Measurements from ENCODE around the gene IL16. TPM values are rescaled to one million over a fixed set of nuclear protein-coding genes. Genes with fewer than 3 reads are reported as not detected.

Gene IL16
- total RNA-seq, 1 experiment from 2014 or later, result 1.8 TPM

DNA sequence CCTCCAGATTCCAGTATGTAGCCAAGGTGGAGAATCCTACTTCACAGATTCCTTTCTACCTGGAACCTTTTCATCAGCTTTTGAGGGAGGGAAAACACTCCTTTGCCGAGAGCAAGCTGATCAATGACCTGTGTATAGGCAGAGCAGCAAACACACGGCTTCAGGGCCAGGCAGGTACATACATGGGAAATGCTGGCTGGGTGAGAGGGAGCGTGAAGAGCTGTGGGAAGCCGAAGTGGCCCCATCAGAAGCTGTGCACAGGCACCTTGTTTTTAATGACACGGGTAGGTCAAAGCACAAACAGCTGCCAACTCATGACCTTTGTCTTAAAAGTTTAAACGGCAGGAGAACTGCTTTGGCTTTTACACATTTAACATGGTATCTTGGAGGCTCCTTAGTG is 101.9 kb downstream of the IL16 start:
- TF ChIP-seq EZH2 (IDR thresholded peaks at IDR 0.05; ENCODE audit: borderline replicate concordance, low read depth, low read length, poor library complexity, severe bottlenecking), result no peak
- TF ChIP-seq, protein P1, sequence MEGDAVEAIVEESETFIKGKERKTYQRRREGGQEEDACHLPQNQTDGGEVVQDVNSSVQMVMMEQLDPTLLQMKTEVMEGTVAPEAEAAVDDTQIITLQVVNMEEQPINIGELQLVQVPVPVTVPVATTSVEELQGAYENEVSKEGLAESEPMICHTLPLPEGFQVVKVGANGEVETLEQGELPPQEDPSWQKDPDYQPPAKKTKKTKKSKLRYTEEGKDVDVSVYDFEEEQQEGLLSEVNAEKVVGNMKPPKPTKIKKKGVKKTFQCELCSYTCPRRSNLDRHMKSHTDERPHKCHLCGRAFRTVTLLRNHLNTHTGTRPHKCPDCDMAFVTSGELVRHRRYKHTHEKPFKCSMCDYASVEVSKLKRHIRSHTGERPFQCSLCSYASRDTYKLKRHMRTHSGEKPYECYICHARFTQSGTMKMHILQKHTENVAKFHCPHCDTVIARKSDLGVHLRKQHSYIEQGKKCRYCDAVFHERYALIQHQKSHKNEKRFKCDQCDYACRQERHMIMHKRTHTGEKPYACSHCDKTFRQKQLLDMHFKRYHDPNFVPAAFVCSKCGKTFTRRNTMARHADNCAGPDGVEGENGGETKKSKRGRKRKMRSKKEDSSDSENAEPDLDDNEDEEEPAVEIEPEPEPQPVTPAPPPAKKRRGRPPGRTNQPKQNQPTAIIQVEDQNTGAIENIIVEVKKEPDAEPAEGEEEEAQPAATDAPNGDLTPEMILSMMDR (conservative IDR thresholded peaks at IDR 0.05; ENCODE audit: low read depth, low read length), result no peak
- intact Hi-C loops (cut with micrococcal nuclease; ENCODE audit: unreplicated experiment), result no loop called here
- DNase-seq (ENCODE audit: low spot score), result no peak
- no peaks in the 10 kb centered on the region for H3K27me3 ChIP-seq (replicated peaks; ENCODE audit: insufficient read depth, low read depth, low read length, poor library complexity)
- no peak overlapping the region for H3K4me3 ChIP-seq (ENCODE audit: low read depth, low read length, poor library complexity, severe bottlenecking)
- H3K9me3 ChIP-seq (ENCODE audit: low read depth, low read length, poor library complexity, severe bottlenecking), result no peaks in the 10 kb centered on the region
- BruUV-seq (replicated peaks), result no TSS peak
- ChIA-PET POLR2A (ENCODE audit: low non-redundant PET) (no interaction called here), CTCF (no interaction called here)
- H3K36me3 ChIP-seq (ENCODE audit: insufficient read depth, low read length, poor library complexity, severe bottlenecking), result no peaks in the 10 kb centered on the region
- no peak overlapping the region for H3K27ac ChIP-seq (ENCODE audit: low read depth, low read length, poor library complexity, severe bottlenecking)
- H3K4me1 ChIP-seq (ENCODE audit: insufficient read depth, low read length, poor library complexity, severe bottlenecking), result peaks cover 17% of the 10 kb centered on the region

DNA sequence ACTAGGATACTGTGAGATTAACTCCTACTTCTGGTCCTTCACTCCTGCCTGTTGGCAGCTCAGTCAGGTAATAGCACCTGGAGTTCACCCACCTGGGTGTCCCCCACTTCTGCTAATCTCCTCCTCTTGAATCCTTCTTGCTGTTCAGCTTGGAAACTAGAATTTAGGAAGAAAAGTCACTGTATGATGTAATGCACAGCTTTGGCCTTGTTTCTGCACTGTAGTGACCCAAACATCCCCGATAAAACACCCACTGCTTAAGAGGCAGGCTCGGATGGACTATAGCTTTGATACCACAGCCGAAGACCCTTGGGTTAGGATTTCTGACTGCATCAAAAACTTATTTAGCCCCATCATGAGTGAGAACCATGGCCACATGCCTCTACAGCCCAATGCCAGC is 102.5 kb downstream of the IL16 start:
- H3K9me3 ChIP-seq (ENCODE audit: low read depth, low read length, poor library complexity, severe bottlenecking), result no peaks in the 10 kb centered on the region
- POLR2A ChIA-PET (ENCODE audit: low non-redundant PET), result no interaction called here
- H3K36me3 ChIP-seq (ENCODE audit: insufficient read depth, low read length, poor library complexity, severe bottlenecking), result no peaks in the 10 kb centered on the region
- H3K27me3 ChIP-seq (replicated peaks; ENCODE audit: insufficient read depth, low read depth, low read length, poor library complexity), result no peaks in the 10 kb centered on the region
- DNase-seq (ENCODE audit: low spot score), result no peak
- H3K4me3 ChIP-seq (ENCODE audit: low read depth, low read length, poor library complexity, severe bottlenecking), result no peak overlapping the region
- no TSS peak for BruUV-seq (replicated peaks)
- H3K27ac ChIP-seq (ENCODE audit: low read depth, low read length, poor library complexity, severe bottlenecking), result no peak overlapping the region
- TF ChIP-seq EZH2 (IDR thresholded peaks at IDR 0.05; ENCODE audit: borderline replicate concordance, low read depth, low read length, poor library complexity, severe bottlenecking), result no peak
- TF ChIP-seq, protein P1 (conservative IDR thresholded peaks at IDR 0.05; ENCODE audit: low read depth, low read length), result no peak
- intact Hi-C loops (cut with micrococcal nuclease; ENCODE audit: unreplicated experiment), result no loop called here
- CTCF ChIA-PET, result interaction anchor here (0.7 kb wide), 1 partner anchor 33 kb away, joined by 3 read pairs; no protein-coding TSS in a partner anchor
- H3K4me1 ChIP-seq (ENCODE audit: insufficient read depth, low read length, poor library complexity, severe bottlenecking), result peaks cover 17% of the 10 kb centered on the region

DNA sequence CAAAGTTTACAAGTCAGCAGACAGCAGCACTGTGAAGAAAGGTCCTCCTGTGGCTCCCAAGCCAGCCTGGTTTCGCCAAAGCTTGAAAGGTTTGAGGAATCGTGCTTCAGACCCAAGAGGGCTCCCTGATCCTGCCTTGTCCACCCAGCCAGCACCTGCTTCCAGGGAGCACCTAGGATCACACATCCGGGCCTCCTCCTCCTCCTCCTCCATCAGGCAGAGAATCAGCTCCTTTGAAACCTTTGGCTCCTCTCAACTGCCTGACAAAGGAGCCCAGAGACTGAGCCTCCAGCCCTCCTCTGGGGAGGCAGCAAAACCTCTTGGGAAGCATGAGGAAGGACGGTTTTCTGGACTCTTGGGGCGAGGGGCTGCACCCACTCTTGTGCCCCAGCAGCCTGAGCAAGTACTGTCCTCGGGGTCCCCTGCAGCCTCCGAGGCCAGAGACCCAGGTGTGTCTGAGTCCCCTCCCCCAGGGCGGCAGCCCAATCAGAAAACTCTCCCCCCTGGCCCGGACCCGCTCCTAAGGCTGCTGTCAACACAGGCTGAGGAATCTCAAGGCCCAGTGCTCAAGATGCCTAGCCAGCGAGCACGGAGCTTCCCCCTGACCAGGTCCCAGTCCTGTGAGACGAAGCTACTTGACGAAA is 103.1 kb downstream of the IL16 start:
- TF ChIP-seq EZH2 (IDR thresholded peaks at IDR 0.05; ENCODE audit: borderline replicate concordance, low read depth, low read length, poor library complexity, severe bottlenecking), result no peak
- TF ChIP-seq, protein P1 (conservative IDR thresholded peaks at IDR 0.05; ENCODE audit: low read depth, low read length), result no peak
- DNase-seq (ENCODE audit: low spot score), result no peak
- ChIA-PET POLR2A (ENCODE audit: low non-redundant PET) (no interaction called here), CTCF (interaction anchor here (0.7 kb wide), 1 partner anchor 34 kb away, joined by 3 read pairs; no protein-coding TSS in a partner anchor)
- Histone ChIP-seq H3K9me3 (ENCODE audit: low read depth, low read length, poor library complexity, severe bottlenecking) (no peaks in the 10 kb centered on the region), H3K27me3 (replicated peaks; ENCODE audit: insufficient read depth, low read depth, low read length, poor library complexity) (no peaks in the 10 kb centered on the region), H3K4me1 (ENCODE audit: insufficient read depth, low read length, poor library complexity, severe bottlenecking) (peaks cover 17% of the 10 kb centered on the region), H3K27ac (ENCODE audit: low read depth, low read length, poor library complexity, severe bottlenecking) (no peak overlapping the region), H3K36me3 (ENCODE audit: insufficient read depth, low read length, poor library complexity, severe bottlenecking) (no peaks in the 10 kb centered on the region), H3K4me3 (ENCODE audit: low read depth, low read length, poor library complexity, severe bottlenecking) (no peak overlapping the region)
- BruUV-seq (replicated peaks), result no TSS peak
- intact Hi-C loops (cut with micrococcal nuclease; ENCODE audit: unreplicated experiment), result no loop called here
